Neuronal stem cell (in vitro differentiated cells): ENCODE results near the gene PLXNA4.

Source experiments
- DNase-seq: peaks from one replicate; pipeline ENCODE4 v3.0.0-alpha.2; 2013; ENCODE audit warnings: low spot score
- H2AFZ ChIP-seq: one replicate; pipeline ENCODE4 v1.6.1; 2013; ENCODE audit warnings: mild to moderate bottlenecking, low read length, inconsistent platforms
- H2AK5ac ChIP-seq: 2 replicates; pipeline ENCODE4 v1.6.1; 2013; ENCODE audit warnings: low read depth, mild to moderate bottlenecking, inconsistent platforms, low read length, moderate library complexity, mixed read lengths
- H2BK120ac ChIP-seq: 2 replicates; pipeline ENCODE4 v1.6.1; 2013; ENCODE audit warnings: low read depth, mild to moderate bottlenecking, inconsistent platforms, low read length, moderate library complexity, mixed read lengths
- H2BK12ac ChIP-seq: one replicate; pipeline ENCODE4 v1.6.1; 2013; ENCODE audit warnings: low read length, inconsistent platforms
- H2BK15ac ChIP-seq: 2 replicates; pipeline ENCODE4 v1.6.1; 2013; ENCODE audit warnings: mild to moderate bottlenecking, low read length, inconsistent platforms, mixed read lengths
- H2BK5ac ChIP-seq: one replicate; pipeline ENCODE4 v1.6.1; 2013; ENCODE audit warnings: inconsistent platforms, mild to moderate bottlenecking, low read length, moderate library complexity
- H3K14ac ChIP-seq: one replicate; pipeline ENCODE4 v1.6.1; 2013; ENCODE audit warnings: low read length, inconsistent platforms
- H3K18ac ChIP-seq: 2 replicates; pipeline ENCODE4 v1.6.1; 2013; ENCODE audit warnings: low read length, inconsistent platforms
- H3K23ac ChIP-seq: 2 replicates; pipeline ENCODE4 v1.6.1; 2013; ENCODE audit warnings: low read depth, mild to moderate bottlenecking, mixed read lengths, low read length, inconsistent platforms; ENCODE audit not compliant: poor library complexity
- H3K27ac ChIP-seq: replicated peaks from 3 replicates; pipeline ENCODE4 v1.5.1; 2013; ENCODE audit warnings: low read length, inconsistent platforms
- H3K27me3 ChIP-seq, 3 experiments: 2 replicates each; pipeline ENCODE4 v1.6.1; 2013; ENCODE audit warnings: low read length in 3 of 3, mild to moderate bottlenecking in 2 of 3, inconsistent platforms in 1 of 3, low read depth in 1 of 3, mixed read lengths in 1 of 3, moderate library complexity in 1 of 3; ENCODE audit not compliant: control insufficient read depth in 3 of 3, insufficient read depth in 3 of 3
- H3K36me3 ChIP-seq, 2 donors: replicated peaks in 1 of 2; 2 replicates each; pipeline ENCODE4 v1.6.1; 2013; ENCODE audit warnings: low read length in 2 of 2; ENCODE audit not compliant: control insufficient read depth in 2 of 2, insufficient read depth in 2 of 2
- H3K4ac ChIP-seq: 2 replicates; pipeline ENCODE4 v1.6.1; 2013; ENCODE audit warnings: inconsistent platforms, mild to moderate bottlenecking, low read length, moderate library complexity
- H3K4me1 ChIP-seq, 2 donors: 1 replicate in 1 of 2; 2 replicates in 1 of 2; pipeline ENCODE4 v1.6.1; 2013; ENCODE audit warnings: low read length in 2 of 2, low read depth in 1 of 2; ENCODE audit not compliant: control insufficient read depth in 2 of 2, insufficient read depth in 1 of 2
- H3K4me2 ChIP-seq: one replicate; pipeline ENCODE4 v1.6.1; 2013; ENCODE audit warnings: mild to moderate bottlenecking, low read length, inconsistent platforms; ENCODE audit not compliant: insufficient read depth, poor library complexity, severe bottlenecking
- H3K4me3 ChIP-seq, 2 donors: 2 replicates each; pipeline ENCODE4 v1.5.1; 2013; ENCODE audit warnings: low read length in 2 of 2, mild to moderate bottlenecking in 2 of 2, inconsistent platforms in 1 of 2, moderate library complexity in 1 of 2
- H3K79me1 ChIP-seq: one replicate; pipeline ENCODE4 v1.6.1; 2013; ENCODE audit warnings: low read depth, mild to moderate bottlenecking, inconsistent platforms, low read length, moderate library complexity
- H3K9ac ChIP-seq: one replicate; pipeline ENCODE4 v1.6.1; 2013; ENCODE audit warnings: mild to moderate bottlenecking, low read depth, low read length, inconsistent platforms; ENCODE audit not compliant: poor library complexity
- H3K9me3 ChIP-seq, 2 donors: replicated peaks in 1 of 2; 2 replicates each; pipeline versions ENCODE3 to v1.6.1; 2013; ENCODE audit warnings: low read length in 2 of 2, mild to moderate bottlenecking in 2 of 2, inconsistent platforms in 1 of 2, low read depth in 1 of 2, mixed read lengths in 1 of 2, moderate library complexity in 1 of 2; ENCODE audit not compliant: control insufficient read depth in 2 of 2, insufficient read depth in 1 of 2
- H4K8ac ChIP-seq: one replicate; pipeline ENCODE4 v1.6.1; 2013; ENCODE audit warnings: low read depth, mild to moderate bottlenecking, inconsistent platforms, low read length, moderate library complexity
- H4K91ac ChIP-seq: one replicate; pipeline ENCODE4 v1.6.1; 2013; ENCODE audit warnings: low read length, low read depth, mild to moderate bottlenecking, inconsistent platforms; ENCODE audit not compliant: poor library complexity
- WGBS, 2 donors: extraction: QIAGEN DNeasy Blood & Tissue Kit; methylation state at CpG; one replicate each; pipeline ENCODE4 v1.1.7; 2013; ENCODE audit warnings: missing lambda C conversion rate in 2 of 2, mixed read lengths in 1 of 2; ENCODE audit not compliant: insufficient read length in 2 of 2, insufficient replicate concordance in 1 of 2; ENCODE audit errors: extremely low coverage in 2 of 2; 5-methylcytosine and 5-hydroxymethylcytosine counted together

The PLXNA4 gene

DNA sequence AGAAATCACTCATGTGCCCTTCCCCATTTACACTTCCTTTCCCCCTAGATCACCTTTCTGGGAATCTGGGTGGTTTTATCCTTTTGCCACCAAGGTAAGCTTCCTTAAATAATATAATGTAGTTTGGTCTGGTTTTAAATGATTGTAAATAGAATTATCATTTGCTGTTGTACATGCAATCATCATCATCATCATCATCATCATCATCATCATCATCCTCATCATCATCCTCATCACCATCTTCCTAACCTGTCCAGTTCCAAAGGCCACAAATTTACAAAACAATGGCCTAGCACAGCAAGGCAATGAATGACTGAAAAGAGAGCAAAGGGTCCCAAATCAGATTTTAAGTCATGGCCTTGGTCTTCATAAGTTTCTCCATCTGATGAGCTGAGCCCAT, 329.7 kb downstream of the PLXNA4 start:
- Histone ChIP-seq H3K27ac (no peak overlapping the region), H3K23ac (no peak overlapping the region), H2BK15ac (no peak overlapping the region), H3K4me3 (no peak overlapping the region), H2BK5ac (no peak overlapping the region), H3K9me3 (peaks cover 0 to 3% of the 10 kb centered on the region in 2 donors), H4K91ac (no peak overlapping the region), H3K4ac (no peak overlapping the region), H3K14ac (no peak overlapping the region), H3K9ac (no peak overlapping the region), H3K36me3 (no peaks in the 10 kb centered on the region), H2AK5ac (no peak overlapping the region), H2BK12ac (no peak overlapping the region), H2AFZ (no peak overlapping the region), H3K79me1 (no peaks in the 10 kb centered on the region), H4K8ac (no peak overlapping the region), H3K4me1 (peaks cover 0 to 18% of the 10 kb centered on the region in 2 donors), H3K4me2 (no peak overlapping the region), H3K27me3 (no peaks in the 10 kb centered on the region), H3K18ac (no peak overlapping the region), H2BK120ac (no peak overlapping the region)
- DNase-seq = no peak

DNA sequence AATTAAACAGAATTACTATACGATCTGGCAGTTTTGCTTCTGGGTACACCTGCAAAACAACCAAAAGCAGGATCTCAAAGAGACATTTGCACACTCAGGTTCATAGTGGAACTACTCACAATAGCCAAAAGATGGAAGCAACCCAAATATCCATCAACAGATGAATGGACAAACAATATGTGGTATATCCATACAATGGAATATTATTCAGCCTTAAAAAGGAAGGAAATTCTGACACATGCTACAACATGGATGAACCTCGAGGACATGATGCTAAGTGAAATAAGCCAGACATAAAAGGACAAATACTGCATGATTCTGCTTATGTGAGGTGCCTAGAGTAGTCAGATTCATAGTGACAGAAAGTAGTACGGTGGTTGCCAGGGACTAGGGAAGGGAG, 330.7 kb downstream of the PLXNA4 start:
- Histone ChIP-seq H2BK5ac (no peak overlapping the region), H3K9me3 (peaks cover 0 to 3% of the 10 kb centered on the region in 2 donors), H3K79me1 (no peaks in the 10 kb centered on the region), H3K36me3 (no peaks in the 10 kb centered on the region), H4K8ac (no peak overlapping the region), H3K23ac (no peak overlapping the region), H2BK120ac (no peak overlapping the region), H3K4ac (no peak overlapping the region), H4K91ac (no peak overlapping the region), H2AFZ (no peak overlapping the region), H3K18ac (no peak overlapping the region), H2BK15ac (no peak overlapping the region), H3K4me3 (no peak overlapping the region), H3K4me2 (no peak overlapping the region), H3K27ac (no peak overlapping the region), H3K14ac (no peak overlapping the region), H3K9ac (no peak overlapping the region), H3K4me1 (peaks cover 0 to 10% of the 10 kb centered on the region in 2 donors), H2BK12ac (no peak overlapping the region), H2AK5ac (no peak overlapping the region), H3K27me3 (no peaks in the 10 kb centered on the region)
- no CpG with 5 or more reads among the region's 3 CpGs for WGBS, 2 donors
- no peak for DNase-seq

DNA sequence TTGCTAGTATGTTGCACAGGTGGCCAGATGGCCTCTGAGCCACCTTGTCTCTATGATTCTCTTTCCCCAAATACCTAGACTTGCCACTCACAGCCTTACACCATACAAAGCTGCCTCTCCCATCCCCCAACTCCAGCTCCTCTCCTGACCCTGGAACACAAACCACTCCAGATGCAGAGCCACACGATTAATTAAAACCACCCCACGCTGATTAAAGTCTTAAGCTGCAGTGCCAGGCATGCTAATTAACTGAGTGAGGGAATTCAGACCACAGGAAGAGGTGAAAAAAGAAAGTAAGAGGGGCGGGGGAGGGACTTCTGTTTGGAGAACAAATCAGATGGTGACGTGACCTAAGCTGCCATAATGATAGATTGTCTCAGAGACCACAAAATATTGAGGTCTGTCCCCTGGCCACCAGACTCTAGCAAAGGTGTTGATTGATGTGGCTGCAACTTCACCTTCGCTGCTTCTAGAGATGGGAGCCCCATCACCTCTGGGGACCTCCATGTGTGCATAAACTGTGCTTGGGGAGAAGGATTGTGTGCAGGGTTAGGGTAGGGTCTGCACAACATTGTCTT, 331.3 kb downstream of the PLXNA4 start:
- Histone ChIP-seq H3K4me2 (no peak overlapping the region), H3K9me3 (peaks cover 0 to 3% of the 10 kb centered on the region in 2 donors), H3K18ac (no peak overlapping the region), H2BK120ac (no peak overlapping the region), H3K36me3 (no peaks in the 10 kb centered on the region), H3K4ac (no peak overlapping the region), H3K27ac (no peak overlapping the region), H2BK12ac (no peak overlapping the region), H3K4me1 (peaks cover 0 to 6% of the 10 kb centered on the region in 2 donors), H2AFZ (no peak overlapping the region), H4K91ac (no peak overlapping the region), H4K8ac (no peak overlapping the region), H3K9ac (no peak overlapping the region), H2AK5ac (no peak overlapping the region), H3K79me1 (no peaks in the 10 kb centered on the region), H3K27me3 (no peaks in the 10 kb centered on the region), H3K14ac (no peak overlapping the region), H2BK5ac (no peak overlapping the region), H3K23ac (no peak overlapping the region), H3K4me3 (no peak overlapping the region), H2BK15ac (no peak overlapping the region)
- no peak for DNase-seq
- no CpG with 5 or more reads among the region's 5 CpGs for WGBS, 2 donors

DNA sequence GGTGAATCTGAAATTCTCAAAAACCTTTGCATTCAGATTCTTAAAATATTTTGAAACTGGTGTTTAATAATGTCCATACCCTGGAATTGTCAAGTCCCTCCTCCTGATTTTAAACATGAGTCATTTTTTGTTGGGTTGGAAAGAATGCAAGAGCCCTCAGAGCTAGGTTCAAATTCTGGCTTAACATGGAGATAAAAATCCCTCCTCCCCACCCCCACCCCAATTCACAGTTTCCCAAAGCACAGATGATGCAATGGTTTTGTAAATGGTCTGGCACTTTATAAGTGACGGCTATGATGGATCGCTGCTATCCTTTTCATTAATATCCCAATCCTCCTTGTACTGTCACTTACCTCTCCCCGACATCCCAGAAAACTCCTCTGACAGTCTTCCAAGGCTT, 332.8 kb downstream of the PLXNA4 start:
- Histone ChIP-seq H3K79me1 (no peaks in the 10 kb centered on the region), H3K18ac (no peak overlapping the region), H3K14ac (no peak overlapping the region), H2BK5ac (no peak overlapping the region), H3K4me3 (no peak overlapping the region), H4K8ac (no peak overlapping the region), H3K4me1 (peaks cover 0 to 4% of the 10 kb centered on the region in 2 donors), H3K27ac (no peak overlapping the region), H3K9me3 (peaks cover 0 to 3% of the 10 kb centered on the region in 2 donors), H4K91ac (no peak overlapping the region), H3K9ac (no peak overlapping the region), H2BK12ac (no peak overlapping the region), H3K23ac (no peak overlapping the region), H3K36me3 (no peaks in the 10 kb centered on the region), H3K4me2 (no peak overlapping the region), H2BK15ac (no peak overlapping the region), H3K27me3 (no peaks in the 10 kb centered on the region), H3K4ac (no peak overlapping the region), H2BK120ac (no peak overlapping the region), H2AK5ac (no peak overlapping the region), H2AFZ (no peak overlapping the region)
- WGBS, 2 donors = no CpG with 5 or more reads among the region's 3 CpGs
- DNase-seq = no peak
